ENCODE results near the gene HECA.
"Not testable (repeated sequence)": the region's sequence is repeated elsewhere in the genome, so short reads cannot be mapped to it uniquely, and the experiment has no call there.

Gene HECA

GRCh38 chr6:139134817-139135577 is at the start of gene HECA:
Gene HECA, plus strand, starts transcription at chr6:139135080. Its CDS starts 317 bp downstream, at chr6:139135397.
- DNase-seq, result peak; percentile 10

GRCh38 chr6:139091826-139092225 is 43.1 kb upstream of the HECA start:
- no peak for DNase-seq

GRCh38 chr6:139099984-139100383 is 34.9 kb upstream of the HECA start:
- no peak for DNase-seq

- no peak for DNase-seq
Observed at GRCh38 chr6:139107051-139107450, 27.8 kb upstream of the HECA start.

GRCh38 chr6:139108378-139108777 is 26.5 kb upstream of the HECA start:
- DNase-seq, result no peak

- no peak for DNase-seq
Observed at GRCh38 chr6:139109558-139109957, 25.3 kb upstream of the HECA start.

- DNase-seq, result no peak
Observed at GRCh38 chr6:139112146-139112545, 22.7 kb upstream of the HECA start.

- no peak for DNase-seq
Observed at GRCh38 chr6:139112561-139112960, 22.3 kb upstream of the HECA start.

- DNase-seq, result no peak
Observed at GRCh38 chr6:139114746-139115145, 20.1 kb upstream of the HECA start.

- no peak for DNase-seq
Observed at GRCh38 chr6:139115989-139116758, 18.7 kb upstream of the HECA start.

- no peak for DNase-seq
Observed at GRCh38 chr6:139117734-139118133, 17.1 kb upstream of the HECA start.

- DNase-seq, result no peak
Observed at GRCh38 chr6:139119552-139119951, 15.3 kb upstream of the HECA start.

- DNase-seq, result not testable (repeated sequence)
Observed at GRCh38 chr6:139122823-139123222, 12.1 kb upstream of the HECA start.

GRCh38 chr6:139124887-139125672 is 9.8 kb upstream of the HECA start:
- no peak for DNase-seq

- DNase-seq, result peak; percentile 66
Observed at GRCh38 chr6:139126255-139126654, 8.6 kb upstream of the HECA start.

- no peak for DNase-seq
Observed at GRCh38 chr6:139126931-139127330, 7.9 kb upstream of the HECA start.

GRCh38 chr6:139129284-139129683 is 5.6 kb upstream of the HECA start:
- DNase-seq, result no peak

- DNase-seq, result peak; percentile 16
Observed at GRCh38 chr6:139131736-139132280, 3.1 kb upstream of the HECA start.

GRCh38 chr6:139133262-139134063 is 1.4 kb upstream of the HECA start:
- no peak for DNase-seq

GRCh38 chr6:139134064-139134395 is 850 bp upstream of the HECA start:
- DNase-seq, result no peak

GRCh38 chr6:139135578-139136545 is 982 bp downstream of the HECA start:
- DNase-seq, result no peak

All from SIG-M5 (cell line).